Measurements from ENCODE around the gene KCNH5.

KCNH5 gene

DNA sequence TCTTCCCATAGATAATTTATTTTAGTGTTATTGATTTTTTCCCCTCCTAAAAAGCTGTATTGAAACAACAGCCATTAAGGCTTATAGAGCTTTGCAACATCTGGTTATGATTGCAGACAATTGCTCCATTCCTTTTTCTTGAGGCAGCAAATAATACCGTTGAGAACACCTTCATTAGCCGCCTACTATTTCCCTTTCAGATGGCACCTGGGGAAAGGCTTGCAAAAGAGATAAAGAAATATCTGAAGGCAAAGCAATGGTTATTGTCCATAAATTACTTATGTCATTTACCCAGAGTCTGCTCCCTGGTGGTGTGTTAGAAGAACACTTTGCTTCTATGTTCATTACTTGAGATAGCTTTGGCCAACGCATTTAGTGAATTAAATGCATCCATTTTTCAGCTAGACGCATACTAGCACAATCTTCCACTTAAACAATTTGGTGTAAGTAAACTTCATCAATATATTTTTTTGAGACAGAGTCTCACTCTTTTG is 377.8 kb downstream of the KCNH5 start:
- no peak for DNase-seq

DNA sequence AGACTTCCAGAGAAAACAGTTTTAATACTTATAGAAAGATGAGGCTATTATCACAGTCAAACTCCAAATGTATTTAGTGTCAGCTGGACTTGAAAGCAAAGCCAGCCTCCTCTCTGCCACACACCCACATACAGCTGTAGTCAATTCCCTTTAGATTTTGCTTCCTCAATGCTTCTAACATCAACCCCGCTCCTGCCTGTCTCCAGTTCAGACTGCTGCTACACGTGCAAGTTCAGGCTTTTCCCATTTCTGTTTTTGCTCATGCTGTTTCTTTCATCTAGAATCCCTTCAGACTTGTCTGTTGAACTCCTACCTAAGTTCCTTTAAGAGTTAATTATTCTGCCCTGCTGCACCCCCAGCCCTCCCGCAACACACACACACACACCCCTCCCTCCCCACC is 380.0 kb downstream of the KCNH5 start:
- no peak for DNase-seq

DNA sequence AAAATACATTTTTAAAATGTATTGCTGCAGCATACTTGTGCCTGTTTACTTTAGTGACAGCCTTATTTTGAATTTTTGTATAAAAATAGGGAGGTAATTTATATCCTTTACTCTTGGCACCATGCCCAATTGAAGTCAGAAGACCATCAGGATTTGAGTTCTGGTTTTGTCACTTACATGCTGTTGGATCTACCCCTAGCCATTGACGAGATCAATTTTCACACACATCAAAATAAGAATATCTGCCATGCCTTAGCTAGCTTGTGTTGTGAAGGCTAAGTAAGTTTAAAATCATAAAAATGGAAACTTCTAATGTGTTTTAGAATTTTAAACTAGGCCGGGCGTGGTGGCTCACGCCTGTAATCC is 381.8 kb downstream of the KCNH5 start:
- no peak for DNase-seq

DNA sequence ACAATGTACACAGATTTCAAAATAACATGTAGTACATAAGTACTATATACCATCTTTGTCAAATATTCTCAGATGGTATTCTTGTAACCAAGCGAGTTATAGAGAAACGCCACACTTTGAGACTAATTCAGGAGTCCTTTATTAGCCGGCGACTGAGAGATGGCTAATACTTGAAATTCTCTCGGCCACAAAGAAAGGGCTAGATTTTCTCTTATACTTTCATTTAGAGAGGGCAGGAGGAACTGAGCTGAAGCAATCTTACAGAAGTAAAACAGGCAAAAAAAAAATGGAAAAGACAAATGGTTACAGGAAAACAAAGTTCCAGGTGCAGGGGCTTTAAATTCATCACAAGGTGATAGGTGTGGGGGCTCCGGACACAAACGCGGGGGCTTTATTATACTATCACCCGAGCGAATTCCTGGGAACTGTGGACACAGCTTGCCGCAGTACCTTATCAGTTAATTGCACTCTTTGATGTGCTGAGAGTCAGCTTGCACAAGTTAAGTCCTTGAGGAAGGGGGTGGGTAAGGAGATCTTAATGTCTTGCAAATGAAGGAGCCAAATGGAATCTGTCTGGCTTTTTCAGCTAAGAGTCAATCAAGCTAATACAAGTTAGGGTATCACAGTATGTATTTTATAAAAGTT is 382.3 kb downstream of the KCNH5 start:
- no peak for DNase-seq

DNA sequence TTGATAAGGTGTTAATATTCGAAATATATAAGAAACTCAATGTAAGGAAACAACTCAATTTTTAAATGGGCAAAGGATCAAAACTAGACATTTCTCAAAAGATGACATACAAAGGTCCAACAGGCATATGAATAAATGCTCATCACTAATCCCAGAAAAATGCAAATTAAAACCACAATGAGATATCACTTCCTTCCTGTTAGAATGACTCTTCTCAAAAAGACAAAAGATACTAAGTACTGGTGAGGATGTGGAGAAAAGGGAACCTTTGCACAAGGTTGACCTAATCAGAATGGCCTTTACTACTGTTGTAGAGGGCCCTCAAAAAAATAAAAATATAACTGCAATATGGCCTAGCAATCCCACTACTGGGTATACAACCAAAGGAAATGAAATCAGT is 383.4 kb downstream of the KCNH5 start:
- DNase-seq = no peak

DNA sequence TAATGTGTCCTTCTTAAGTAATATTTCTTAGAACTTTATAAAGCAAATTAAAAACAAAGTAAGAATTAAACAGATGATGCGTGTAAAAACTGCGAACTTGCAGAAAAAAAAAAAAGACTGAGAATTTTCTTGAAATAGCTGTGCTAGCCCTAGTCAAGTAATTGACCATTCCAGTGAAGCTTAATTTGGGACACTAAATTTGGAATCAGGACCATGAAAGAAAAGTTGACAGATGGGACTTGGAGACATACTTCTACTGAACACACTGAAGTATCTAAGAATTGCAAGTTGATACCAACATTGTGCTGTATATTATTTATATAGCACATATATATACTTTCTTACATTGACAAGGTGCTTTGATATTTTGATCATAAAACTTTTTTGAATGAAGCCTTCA is 386.6 kb downstream of the KCNH5 start:
- no peak for DNase-seq

DNA sequence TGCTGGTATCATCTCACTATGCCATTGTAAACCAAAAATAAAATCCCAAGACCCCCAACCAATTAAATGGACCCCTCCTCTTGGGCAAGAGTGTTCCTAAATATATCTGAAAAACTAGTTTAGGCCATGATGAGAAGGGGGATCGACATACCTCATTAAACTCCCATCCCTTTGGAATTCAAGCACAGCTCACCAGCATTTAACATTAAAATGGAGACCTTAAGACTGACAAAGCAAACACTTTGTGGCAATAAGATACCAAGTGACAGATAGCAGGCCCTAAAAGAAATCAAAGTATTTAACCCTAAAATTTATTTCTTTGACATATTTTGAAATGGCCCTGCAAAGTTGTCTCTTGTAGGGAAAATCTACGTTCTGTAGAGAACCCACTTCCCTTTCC is 387.9 kb downstream of the KCNH5 start:
- no peak for DNase-seq

DNA sequence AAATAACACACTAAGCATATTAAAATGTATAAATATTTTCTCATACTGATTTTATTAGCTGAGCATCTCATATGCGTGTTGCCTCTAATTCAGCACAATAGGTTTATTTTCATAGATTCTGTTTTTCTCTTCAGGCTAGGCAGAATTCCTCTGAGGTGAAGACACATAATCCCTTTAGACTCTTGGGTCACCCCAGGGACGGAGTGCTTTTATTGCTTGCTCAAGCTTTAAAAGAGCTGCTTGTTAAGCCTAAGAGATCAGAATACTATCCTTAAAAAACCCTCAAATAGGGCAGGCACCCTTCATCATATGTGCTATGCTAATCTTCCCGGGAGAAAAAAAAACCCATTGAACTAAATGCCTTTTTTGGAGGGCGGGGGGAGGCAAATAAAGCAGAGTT is 390.1 kb downstream of the KCNH5 start:
- no peak for DNase-seq

DNA sequence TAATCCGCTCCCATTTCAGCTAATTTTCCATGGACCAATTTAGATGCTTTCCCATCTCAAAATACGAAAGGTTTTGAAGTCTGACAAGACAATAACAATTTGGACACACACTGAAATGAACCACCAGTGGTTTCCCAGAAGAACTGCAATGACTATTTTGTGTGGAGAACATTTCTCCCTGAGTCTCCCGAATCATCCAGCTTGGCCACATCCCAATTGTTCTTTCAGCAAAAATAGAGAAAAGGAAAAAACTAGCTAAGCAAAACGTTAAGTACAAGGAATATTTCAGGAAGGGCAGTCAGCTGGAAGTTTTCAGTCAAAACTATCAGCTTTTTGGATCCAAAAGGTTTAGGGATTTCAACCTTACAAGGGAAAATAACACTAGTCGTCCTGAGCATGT is 390.6 kb downstream of the KCNH5 start:
- no peak for DNase-seq

Data from activated CD4-positive, alpha-beta T cell treated with anti-CD3 and anti-CD28 coated beads for 1 hour (primary cell).